GM23248 (cell line): ENCODE results near the gene ACKR1. TPM values are rescaled to one million over a fixed set of nuclear protein-coding genes. Genes with fewer than 3 reads are reported as not detected.

ENCODE experiments used
- DNase-seq: peaks from one replicate; pipeline ENCODE4 v3.0.0-alpha.2; 2015
- H2AFZ ChIP-seq: fragments of 200-600 bp; sonication (generic); 2 replicates; pipeline ENCODE4 v1.6.1; 2016; ENCODE audit warnings: antibody characterized with exemption
- H3F3A ChIP-seq: fragments of 200-600 bp; sonication (generic); 2 replicates; pipeline ENCODE4 v1.6.1; 2016; ENCODE audit warnings: mild to moderate bottlenecking, antibody characterized with exemption, mixed run types; ENCODE audit not compliant: insufficient read depth
- H3K27ac ChIP-seq: fragments of 200-600 bp; sonication (generic); 2 replicates; pipeline ENCODE4 v1.5.1; 2016; ENCODE audit warnings: mild to moderate bottlenecking
- H3K27me3 ChIP-seq: fragments of 200-600 bp; sonication (generic); replicated peaks from 2 replicates; pipeline ENCODE4 v1.6.1; 2016; ENCODE audit warnings: mild to moderate bottlenecking; ENCODE audit not compliant: insufficient read depth
- H3K36me3 ChIP-seq: fragments of 200-600 bp; sonication (generic); 2 replicates; pipeline ENCODE4 v1.6.1; 2016; ENCODE audit warnings: low read depth, mild to moderate bottlenecking
- H3K4me1 ChIP-seq: fragments of 200-600 bp; sonication (generic); 2 replicates; pipeline ENCODE4 v1.6.1; 2016; ENCODE audit warnings: mild to moderate bottlenecking; ENCODE audit not compliant: insufficient read depth
- H3K4me2 ChIP-seq: fragments of 200-600 bp; sonication (generic); one replicate; pipeline ENCODE4 v1.6.1; 2016; ENCODE audit warnings: mild to moderate bottlenecking; ENCODE audit not compliant: unreplicated experiment
- H3K4me3 ChIP-seq: fragments of 200-600 bp; sonication (generic); 2 replicates; pipeline ENCODE4 v1.5.1; 2016; ENCODE audit warnings: mild to moderate bottlenecking
- H3K79me2 ChIP-seq: fragments of 200-600 bp; sonication (generic); 2 replicates; pipeline ENCODE4 v1.6.1; 2016; ENCODE audit warnings: mild to moderate bottlenecking; ENCODE audit not compliant: insufficient read depth
- H3K9ac ChIP-seq: fragments of 200-600 bp; sonication (generic); 2 replicates; pipeline ENCODE4 v1.6.1; 2016; ENCODE audit warnings: mild to moderate bottlenecking
- H3K9me2 ChIP-seq: fragments of 200-600 bp; sonication (generic); 2 replicates; pipeline ENCODE4 v1.6.1; 2016; ENCODE audit warnings: mixed run types, mild to moderate bottlenecking, moderate library complexity; ENCODE audit not compliant: insufficient read depth
- H3K9me3 ChIP-seq: fragments of 200-600 bp; sonication (generic); one replicate; pipeline ENCODE4 v1.6.1; 2017; ENCODE audit warnings: low read depth
- H4K20me1 ChIP-seq: fragments of 200-600 bp; sonication (generic); 2 replicates; pipeline ENCODE4 v1.6.0; 2016; ENCODE audit not compliant: insufficient read depth
- EZH2 ChIP-seq: fragments of 200-600 bp; sonication (generic); IDR thresholded peaks from 2 replicates; pipeline ENCODE4 v1.6.1; 2018; ENCODE audit warnings: antibody characterized with exemption, mild to moderate bottlenecking; ENCODE audit not compliant: insufficient read depth, poor library complexity, severe bottlenecking
- EZH2phosphoT487 ChIP-seq: fragments of 200-600 bp; sonication (generic); IDR thresholded peaks from 2 replicates; pipeline ENCODE4 v1.6.1; 2018; ENCODE audit warnings: antibody characterized with exemption, moderate library complexity, mild to moderate bottlenecking, low read depth; ENCODE audit not compliant: insufficient read depth
- WGBS, 2 experiments: methylation state at CpG; one replicate each; pipeline ENCODE4 v1.1.6; 2015 to 2017; ENCODE audit warnings: low lambda C conversion rate in 2 of 2, low coverage in 1 of 2; ENCODE audit errors: missing lambda C conversion rate in 2 of 2; 5-methylcytosine and 5-hydroxymethylcytosine counted together
- in situ Hi-C: fragments of 300-500 bp; cut with MboI; formaldehyde crosslinking; loops from 2 replicates; pipeline ENCODE4 v1.15.0; 2020
- polyA plus RNA-seq: library from polyadenylated mRNA; unstranded; fragments of >200 nt; fragmentation: Nextera tagmentation; extraction: Ambion mirVana; gene quantifications from 2 replicates; pipeline ENCODE4 v1.2.1, GENCODE V29; 2016
- total RNA-seq: library from RNA; depleted of rRNA; stranded (reverse); fragments of >200 nt; shearing (Covaris generic); gene quantifications from 2 replicates; pipeline ENCODE4 v1.2.3, GENCODE V29; 2014

ACKR1 gene
- total and polyA plus RNA-seq, 2 experiments from 2014 or later, result not detected

DNA sequence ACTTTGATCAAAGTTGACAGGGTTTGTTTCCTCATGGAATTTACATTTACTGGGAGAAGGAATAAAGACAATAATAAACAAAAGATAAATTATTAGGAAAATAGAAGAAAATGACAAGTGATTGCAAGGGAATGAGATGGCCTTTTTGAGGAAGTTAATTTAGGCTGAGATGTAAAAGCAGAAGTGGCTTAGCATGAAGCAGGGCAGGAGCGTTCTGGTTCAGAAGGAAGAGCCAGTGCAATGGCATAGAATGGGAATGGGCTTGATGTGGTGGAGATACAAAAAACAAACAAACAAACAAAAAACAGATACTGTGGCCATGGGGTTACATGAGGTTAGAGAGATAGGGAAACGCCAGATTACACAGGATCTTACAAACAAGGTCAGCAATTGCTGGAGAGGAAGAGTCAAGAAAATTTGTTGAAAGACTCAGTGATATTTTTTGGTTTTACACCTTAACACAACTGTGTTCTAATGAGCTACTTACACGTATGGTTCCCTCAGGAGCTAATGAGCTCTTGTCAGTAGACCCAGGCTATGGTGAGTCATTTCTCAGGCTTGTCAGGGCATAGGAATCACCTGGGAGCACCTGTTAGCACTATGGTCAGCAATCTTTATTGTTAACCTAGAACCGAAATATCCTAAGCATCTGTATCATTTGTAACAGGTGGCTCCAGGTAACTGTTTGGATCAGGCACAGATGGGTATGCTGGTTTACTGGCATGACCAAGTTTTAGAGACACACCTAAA is 42.0 kb upstream of the ACKR1 start:
- TF ChIP-seq EZH2phosphoT487, result no peak
- TF ChIP-seq EZH2, result no peak
- H3K4me1 ChIP-seq, result peaks cover 7% of the 10 kb centered on the region
- H3K4me2 ChIP-seq, result no peak overlapping the region
- no peaks in the 10 kb centered on the region for H3K36me3 ChIP-seq
- H3K9ac ChIP-seq, result no peak overlapping the region
- H3K4me3 ChIP-seq, result no peak overlapping the region
- H3K9me2 ChIP-seq, result no peaks in the 10 kb centered on the region
- in situ Hi-C loops, result loop anchor here (5.0 to 25.0 kb wide), 3 partner anchors 35 to 850 kb away; no protein-coding TSS in a partner anchor
- H2AFZ ChIP-seq, result no peak overlapping the region
- WGBS, 2 experiments, result 58 to 60% methylated on average over 4 of the region's 4 CpGs
- H3K79me2 ChIP-seq, result no peaks in the 10 kb centered on the region
- no peak for DNase-seq
- H4K20me1 ChIP-seq, result no peaks in the 10 kb centered on the region
- no peak overlapping the region for H3K27ac ChIP-seq
- H3K27me3 ChIP-seq, result peaks cover 4% of the 10 kb centered on the region
- no peaks in the 10 kb centered on the region for H3K9me3 ChIP-seq
- H3F3A ChIP-seq, result peaks cover 3% of the 10 kb centered on the region; the same call in 1 of the 2 replicates

DNA sequence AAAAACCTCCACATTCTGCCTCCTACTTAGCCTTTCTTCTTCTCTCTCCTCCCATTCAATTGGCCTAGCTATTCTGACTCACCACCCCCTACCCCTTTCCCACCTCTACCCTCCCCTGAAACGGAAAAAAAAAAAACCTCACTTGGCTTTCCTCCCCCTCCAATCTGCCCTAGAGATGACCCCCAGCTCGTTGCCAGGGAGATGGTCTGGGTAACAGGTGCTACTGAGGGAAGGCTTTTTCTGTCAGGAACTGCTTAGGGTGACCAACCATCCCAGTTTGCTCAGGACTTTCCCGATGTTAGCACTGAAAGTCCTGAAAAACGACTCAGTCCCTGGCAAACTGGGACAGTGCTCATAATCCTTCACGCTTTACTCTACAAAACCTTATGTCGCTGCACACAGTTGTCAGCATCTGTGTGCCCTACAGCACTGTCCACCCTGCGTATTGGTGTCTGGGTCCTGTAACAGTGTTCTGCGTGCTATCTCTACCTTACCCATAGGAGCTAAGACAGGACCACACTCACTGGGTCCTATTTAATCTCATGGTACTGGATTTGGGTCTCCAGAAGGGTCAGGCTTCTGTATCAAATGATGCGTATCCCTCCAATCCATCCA is 41.0 kb upstream of the ACKR1 start:
- no peak overlapping the region for H3K9ac ChIP-seq
- H3K36me3 ChIP-seq, result no peaks in the 10 kb centered on the region
- H4K20me1 ChIP-seq, result no peaks in the 10 kb centered on the region
- H3K9me2 ChIP-seq, result no peaks in the 10 kb centered on the region
- H3F3A ChIP-seq, result peaks cover 3% of the 10 kb centered on the region; the same call in 1 of the 2 replicates
- no peak overlapping the region for H2AFZ ChIP-seq
- no peak for TF ChIP-seq EZH2
- no peak for TF ChIP-seq EZH2phosphoT487
- DNase-seq, result no peak
- H3K27me3 ChIP-seq, result peaks cover 14% of the 10 kb centered on the region
- no peaks in the 10 kb centered on the region for H3K79me2 ChIP-seq
- H3K4me2 ChIP-seq, result no peak overlapping the region
- 56 to 58% methylated on average over 8 to 9 of the region's 9 CpGs for WGBS, 2 experiments
- peaks cover 7% of the 10 kb centered on the region for H3K4me1 ChIP-seq
- no peak overlapping the region for H3K27ac ChIP-seq
- H3K4me3 ChIP-seq, result no peak overlapping the region
- H3K9me3 ChIP-seq, result no peaks in the 10 kb centered on the region
- in situ Hi-C loops, result loop anchor here (5.0 to 25.0 kb wide), 3 partner anchors 34 to 849 kb away; no protein-coding TSS in a partner anchor

DNA sequence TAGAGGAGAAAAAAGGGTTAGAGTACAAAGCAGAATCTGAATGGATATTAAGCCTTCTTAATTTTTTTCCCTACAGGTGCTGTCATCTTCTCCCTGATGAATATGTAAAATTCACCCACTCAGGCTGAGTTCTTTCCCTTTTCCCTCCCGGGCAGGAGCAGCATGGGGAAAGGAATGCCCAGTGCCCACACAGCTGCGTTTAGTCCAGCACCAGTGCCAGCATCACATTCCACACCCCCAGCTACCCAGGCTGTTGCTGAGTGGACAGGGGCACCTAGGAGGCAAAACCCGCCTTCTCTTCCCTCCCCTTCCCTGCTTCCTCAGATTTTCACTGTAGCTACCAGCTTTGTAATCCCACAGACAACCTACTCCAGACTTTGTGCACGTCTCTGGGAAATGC is 36.6 kb upstream of the ACKR1 start:
- no peak for DNase-seq
- Histone ChIP-seq H3K9ac (no peak overlapping the region), H2AFZ (no peak overlapping the region), H3K79me2 (no peaks in the 10 kb centered on the region), H4K20me1 (no peaks in the 10 kb centered on the region), H3K27me3 (peaks cover 51% of the 10 kb centered on the region), H3F3A (no peaks in the 10 kb centered on the region), H3K4me2 (no peak overlapping the region), H3K4me1 (no peaks in the 10 kb centered on the region), H3K36me3 (no peaks in the 10 kb centered on the region), H3K27ac (no peak overlapping the region), H3K9me3 (no peaks in the 10 kb centered on the region), H3K9me2 (no peaks in the 10 kb centered on the region), H3K4me3 (no peak overlapping the region)
- TF ChIP-seq EZH2, result no peak
- no peak for TF ChIP-seq EZH2phosphoT487
- 12 to 21% methylated on average over 4 of the region's 4 CpGs for WGBS, 2 experiments
- in situ Hi-C loops, result loop anchor here (10.0 to 25.0 kb wide), 2 partner anchors 727 to 844 kb away; no protein-coding TSS in a partner anchor

GRCh38 chr1:159170639-159171038 is 34.0 kb upstream of the ACKR1 start:
- Histone ChIP-seq H4K20me1 (no peaks in the 10 kb centered on the region), H2AFZ (no peak overlapping the region), H3K9me2 (no peaks in the 10 kb centered on the region), H3K9ac (no peak overlapping the region), H3K27ac (no peak overlapping the region), H3K4me1 (no peaks in the 10 kb centered on the region), H3K4me3 (no peak overlapping the region), H3K4me2 (no peak overlapping the region), H3K36me3 (no peaks in the 10 kb centered on the region), H3F3A (no peaks in the 10 kb centered on the region), H3K27me3 (peaks cover 51% of the 10 kb centered on the region), H3K9me3 (no peaks in the 10 kb centered on the region), H3K79me2 (no peaks in the 10 kb centered on the region)
- TF ChIP-seq EZH2phosphoT487, result no peak
- no peak for TF ChIP-seq EZH2
- in situ Hi-C loops, result loop anchor here (25.0 kb wide), 1 partner anchor 842 kb away; no protein-coding TSS in a partner anchor
- WGBS, 2 experiments, result 53 to 65% methylated on average over 5 of the region's 5 CpGs
- no peak for DNase-seq
